Middle frontal gyrus (tissue), 1 donor: ENCODE data around the gene PHF21A.

ENCODE experiments used
- DNase-seq: peaks from one replicate; pipeline ENCODE4 v3.0.0-alpha.2; 2015; ENCODE audit warnings: low spot score; ENCODE audit errors: extremely low spot score

The PHF21A gene

GRCh38 chr11:45935349-45936064, 185.7 kb downstream of the PHF21A start:
- no peak for DNase-seq

DNA sequence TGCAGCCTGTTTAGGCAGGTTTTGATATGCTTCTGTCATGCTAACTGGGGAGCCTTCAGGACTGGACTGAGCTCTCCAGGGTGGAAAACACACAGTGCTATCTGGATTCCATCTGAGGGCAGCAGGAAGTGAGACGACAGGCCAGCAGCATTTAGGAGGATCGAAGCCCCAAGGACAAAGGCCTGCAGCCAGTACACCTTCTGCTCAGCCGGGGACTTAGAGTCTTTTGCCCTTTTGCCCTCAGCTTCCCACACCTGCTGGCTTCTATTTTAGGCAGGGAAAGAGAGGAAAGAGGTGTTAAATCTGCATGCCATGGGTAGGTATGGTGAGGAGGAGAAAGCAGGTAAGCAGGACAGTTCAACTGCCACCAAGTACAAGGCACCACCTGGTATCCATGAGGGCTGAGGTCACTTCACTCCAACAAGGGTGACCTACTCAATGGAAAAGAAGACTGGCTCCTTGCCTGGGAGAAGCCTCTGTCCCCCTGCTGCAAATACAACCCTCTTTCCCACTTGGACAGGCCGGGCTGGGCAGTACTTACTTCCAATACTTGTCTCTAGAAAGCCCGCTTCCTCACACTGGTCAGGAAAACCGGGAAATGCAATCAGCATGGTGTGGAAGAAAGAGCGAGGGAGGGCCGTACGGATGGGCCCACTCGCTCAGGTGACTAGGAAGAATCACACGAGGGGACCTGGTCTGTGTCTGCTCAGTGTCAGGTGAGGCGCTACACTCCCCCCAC, 186.5 kb downstream of the PHF21A start:
- no peak for DNase-seq

- DNase-seq = no peak
Measured at GRCh38 chr11:45933846-45934579, 187.2 kb downstream of the PHF21A start.

DNA sequence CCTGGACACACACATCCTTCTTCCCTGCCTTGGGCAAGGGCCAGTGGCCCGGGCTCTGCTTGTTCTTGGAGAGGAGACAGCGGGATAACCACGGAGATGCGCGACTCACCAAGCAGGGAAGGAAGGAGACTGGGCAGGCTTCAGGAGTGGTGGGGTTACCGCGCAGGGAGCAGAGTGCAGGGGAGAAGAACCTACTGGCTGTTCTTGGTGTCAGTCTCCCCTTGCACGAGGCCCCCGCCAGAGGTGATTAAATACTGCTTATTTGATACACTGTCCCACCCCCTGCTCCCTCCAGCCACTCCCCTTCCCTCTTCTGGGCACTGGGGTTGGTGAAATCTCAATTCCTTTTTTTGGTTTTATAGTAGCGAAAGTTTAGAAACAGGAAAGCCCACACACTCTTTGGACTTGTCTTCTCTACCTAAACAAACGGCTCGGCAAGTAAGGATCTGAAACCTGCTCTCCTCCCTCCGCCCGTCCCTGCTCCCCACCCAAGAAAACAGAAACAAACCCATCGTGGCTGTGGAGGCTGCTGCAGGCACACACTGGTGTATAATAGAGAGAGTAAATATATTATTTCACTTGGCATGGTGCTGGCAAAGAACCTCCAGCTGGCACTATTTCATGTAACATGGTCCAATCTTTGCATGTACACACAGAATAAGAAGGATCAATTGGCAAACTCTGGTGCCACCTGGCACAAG, 188.0 kb downstream of the PHF21A start:
- DNase-seq = no peak

DNA sequence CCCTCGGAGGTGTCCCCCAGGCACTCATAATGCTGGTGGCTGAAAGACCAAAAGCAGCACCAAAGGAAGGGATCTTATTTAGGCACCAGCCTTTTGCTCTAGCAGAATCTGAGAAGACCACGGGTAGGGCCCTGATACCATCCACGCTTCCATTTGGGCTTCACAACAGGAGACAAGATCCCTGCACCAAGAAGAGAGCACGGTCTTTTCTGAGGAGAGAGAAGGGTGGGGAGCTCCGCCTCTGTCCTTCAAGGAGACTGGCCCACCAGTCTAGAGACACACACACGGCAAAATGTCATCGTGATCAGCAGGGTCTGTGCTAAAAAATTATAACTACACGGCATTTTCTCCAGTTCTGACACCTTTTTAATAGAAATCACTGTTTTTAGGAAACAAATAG, 189.0 kb downstream of the PHF21A start:
- DNase-seq = no peak

DNA sequence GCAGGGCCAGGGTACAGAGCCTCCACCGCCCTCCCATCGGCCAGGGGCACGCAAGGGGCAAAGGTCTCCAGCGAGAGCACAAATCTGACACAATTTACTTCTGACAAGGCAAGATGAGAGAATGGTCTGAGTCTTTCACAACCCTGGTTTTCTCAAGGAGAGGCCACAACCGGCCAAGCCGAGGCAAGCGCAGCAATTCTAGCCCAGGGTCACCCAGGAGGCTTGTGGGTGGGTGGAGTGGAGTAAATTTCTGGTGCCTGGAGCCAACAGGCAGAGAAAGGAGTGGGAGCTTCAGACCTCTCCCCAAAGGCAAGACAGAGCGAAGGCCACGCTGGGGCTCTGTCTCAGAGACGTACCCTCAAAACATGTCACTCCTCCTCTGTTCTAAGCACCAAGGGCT, 189.5 kb downstream of the PHF21A start:
- no peak for DNase-seq

DNA sequence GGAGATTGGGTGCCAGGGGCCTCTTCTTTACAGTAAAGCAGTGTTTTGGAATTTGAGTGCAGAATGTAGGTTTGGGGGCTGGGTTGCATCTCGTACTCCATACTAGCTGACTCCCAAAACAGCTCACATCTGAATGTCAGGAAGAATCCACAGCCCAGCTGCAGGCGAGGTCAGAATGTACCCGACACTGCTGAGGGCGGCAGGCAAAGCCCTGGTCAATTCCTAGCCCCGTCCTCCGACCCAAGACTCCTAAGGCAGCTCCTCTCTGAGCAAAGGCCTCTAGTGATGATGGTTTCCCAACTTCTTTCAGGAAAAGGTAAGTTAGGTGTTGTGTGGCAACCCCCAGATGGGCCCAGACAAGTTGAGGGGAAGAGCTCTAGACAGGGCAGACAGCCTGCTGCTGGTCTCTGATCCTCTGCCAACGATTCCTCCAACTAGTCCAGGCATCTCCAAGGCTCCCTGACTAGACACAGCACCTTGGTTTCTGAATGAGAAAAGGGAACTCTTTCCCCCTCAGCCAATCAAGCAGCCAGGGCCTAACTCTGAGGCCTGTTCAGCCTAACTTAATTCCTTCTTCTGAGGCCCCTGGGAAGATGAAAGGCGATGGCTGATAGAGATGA, 190.2 kb downstream of the PHF21A start:
- no peak for DNase-seq

GRCh38 chr11:45930031-45930794, 191.0 kb downstream of the PHF21A start:
- no peak for DNase-seq

DNA sequence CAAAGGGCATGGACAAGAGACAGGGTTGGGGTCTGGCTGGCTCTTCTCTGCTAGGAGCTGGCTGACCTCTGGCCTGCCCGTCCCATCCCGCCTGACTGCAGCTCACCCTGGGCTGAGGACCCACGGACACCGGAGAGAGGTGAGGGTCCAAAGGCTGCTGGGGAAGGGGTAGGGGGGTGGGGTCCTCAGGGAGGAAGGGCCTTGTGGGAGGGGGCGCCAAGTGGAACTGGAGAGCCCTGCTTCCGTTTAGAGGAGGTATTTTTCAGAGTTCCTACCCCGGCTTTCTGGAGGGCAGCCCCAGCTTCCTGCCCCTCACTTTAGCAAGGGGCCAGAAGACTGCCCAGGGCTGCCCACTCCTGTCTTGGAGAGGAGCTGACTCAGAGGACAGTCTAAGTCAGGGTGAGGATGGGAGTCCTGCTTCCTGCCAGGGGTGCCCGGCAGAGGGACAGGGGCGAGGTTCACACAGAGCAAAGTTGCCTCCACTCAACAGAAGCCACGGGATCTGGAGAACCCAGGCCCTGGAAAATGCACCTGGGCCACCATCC, 191.7 kb downstream of the PHF21A start:
- DNase-seq = no peak

DNA sequence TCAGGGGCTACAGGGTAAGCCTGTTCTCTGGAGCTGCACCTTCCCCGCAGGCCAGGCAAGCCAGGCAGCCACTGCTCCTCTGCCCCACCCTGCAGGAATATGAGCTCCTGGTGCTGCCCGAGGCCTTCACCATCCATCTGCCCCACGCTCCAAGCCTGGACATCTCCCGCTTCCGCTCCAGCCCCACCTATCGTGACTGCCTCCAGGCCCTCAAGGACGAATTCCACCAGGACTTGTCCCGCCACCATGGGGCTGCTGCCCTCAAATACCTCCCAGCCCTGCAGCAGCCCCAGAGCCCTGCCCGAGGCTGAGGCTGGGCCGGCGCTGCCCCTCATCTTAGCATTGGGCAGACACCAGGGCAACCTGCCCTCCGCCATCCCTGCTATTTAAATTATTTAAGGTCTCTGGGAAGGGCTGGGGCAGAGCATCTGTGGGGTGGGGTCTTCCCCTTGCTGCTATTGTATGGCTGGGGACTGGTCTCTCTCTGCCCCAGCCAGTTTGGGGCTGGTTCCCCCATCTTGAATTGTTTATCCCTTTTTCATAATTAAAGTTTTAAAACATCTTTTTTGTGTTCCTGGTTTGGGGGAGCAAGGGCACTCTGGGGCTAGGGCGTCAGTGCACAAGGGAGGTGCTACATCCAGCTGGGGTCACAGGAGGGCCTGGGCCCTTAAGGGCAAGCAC, 192.6 kb downstream of the PHF21A start:
- no peak for DNase-seq

DNA sequence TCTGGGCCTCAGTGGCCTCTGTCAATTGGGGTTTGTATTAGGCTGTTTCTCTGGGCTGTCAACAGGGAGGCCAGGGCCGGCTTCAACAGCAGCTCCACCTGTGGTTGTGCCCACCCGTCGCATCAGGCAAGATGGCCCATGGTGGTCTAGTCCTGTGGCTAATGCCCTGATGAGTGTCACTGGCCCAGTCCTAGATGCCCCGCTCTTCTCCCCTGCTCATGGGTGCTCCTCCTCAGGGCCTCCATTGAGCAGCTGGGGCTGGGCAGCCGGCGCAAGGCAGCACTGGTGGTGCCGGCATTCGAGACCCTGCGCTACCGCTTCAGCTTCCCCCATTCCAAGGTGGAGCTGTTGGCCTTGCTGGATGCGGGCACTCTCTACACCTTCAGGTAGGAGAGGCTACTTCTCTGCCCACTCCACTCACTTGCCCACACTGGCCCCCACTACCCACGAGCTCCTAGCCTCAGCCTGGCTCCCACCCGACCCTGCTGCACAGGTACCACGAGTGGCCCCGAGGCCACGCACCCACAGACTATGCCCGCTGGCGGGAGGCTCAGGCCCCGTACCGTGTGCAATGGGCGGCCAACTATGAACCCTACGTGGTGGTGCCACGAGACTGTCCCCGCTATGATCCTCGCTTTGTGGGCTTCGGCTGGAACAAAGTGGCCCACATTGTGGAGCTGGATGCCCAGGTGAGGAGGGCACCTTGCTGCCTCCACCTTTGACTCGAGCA, 193.4 kb downstream of the PHF21A start:
- DNase-seq = no peak

DNA sequence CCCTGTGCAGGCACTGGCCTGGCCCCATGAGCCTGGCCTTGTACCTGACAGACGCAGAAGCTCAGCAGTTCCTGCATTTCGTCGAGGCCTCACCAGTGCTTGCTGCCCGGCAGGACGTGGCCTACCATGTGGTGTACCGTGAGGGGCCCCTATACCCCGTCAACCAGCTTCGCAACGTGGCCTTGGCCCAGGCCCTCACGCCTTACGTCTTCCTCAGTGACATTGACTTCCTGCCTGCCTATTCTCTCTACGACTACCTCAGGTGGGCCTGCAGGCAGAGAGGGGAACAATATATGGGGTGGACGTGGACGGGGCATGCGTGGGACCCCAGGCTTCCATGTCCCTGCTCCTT, 193.9 kb downstream of the PHF21A start:
- no peak for DNase-seq

- DNase-seq = no peak
Measured at GRCh38 chr11:45926536-45927331, 194.5 kb downstream of the PHF21A start.

DNA sequence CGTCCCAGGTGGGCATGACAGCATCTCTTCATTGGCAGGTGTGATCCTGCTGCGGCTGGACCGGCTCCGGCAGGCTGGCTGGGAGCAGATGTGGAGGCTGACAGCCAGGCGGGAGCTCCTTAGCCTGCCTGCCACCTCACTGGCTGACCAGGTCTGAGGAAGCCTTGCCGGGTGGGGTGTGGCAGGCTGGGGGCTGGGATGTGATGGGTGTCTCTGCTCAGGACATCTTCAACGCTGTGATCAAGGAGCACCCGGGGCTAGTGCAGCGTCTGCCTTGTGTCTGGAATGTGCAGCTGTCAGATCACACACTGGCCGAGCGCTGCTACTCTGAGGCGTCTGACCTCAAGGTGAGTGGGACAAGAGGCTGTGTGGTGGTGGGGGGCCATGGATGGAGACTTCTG, 195.3 kb downstream of the PHF21A start:
- DNase-seq = no peak

DNA sequence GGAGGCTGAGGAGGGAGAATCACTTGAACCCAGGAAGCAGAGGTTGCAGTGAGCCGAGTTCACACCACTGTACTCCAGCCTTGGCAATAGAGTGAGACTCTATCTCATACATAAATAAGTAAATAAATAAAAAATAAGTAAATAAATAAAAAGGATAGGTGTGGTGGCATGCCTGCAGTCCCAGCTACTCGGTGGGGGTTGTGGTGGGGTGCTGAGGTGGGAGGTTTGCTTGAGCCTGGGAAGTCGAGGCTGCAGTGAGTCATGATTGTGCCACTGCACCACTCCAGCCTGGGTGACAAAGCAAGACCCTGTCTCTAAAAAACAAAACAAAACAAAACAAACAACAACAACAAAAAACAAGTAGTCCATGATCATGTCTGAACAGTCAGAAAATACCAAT, 195.7 kb downstream of the PHF21A start:
- no peak for DNase-seq

- no peak for DNase-seq
Measured at GRCh38 chr11:45924927-45925326, 196.3 kb downstream of the PHF21A start.

- no peak for DNase-seq
Measured at GRCh38 chr11:45924036-45924915, 197.0 kb downstream of the PHF21A start.
